Measurements from ENCODE around the gene EXOC2.
A peak's percentile ranks its signal among the peaks of the same experiment; 100 is the strongest.
"Not testable (repeated sequence)": the region's sequence is repeated elsewhere in the genome, so short reads cannot be mapped to it uniquely, and the experiment has no call there.

Gene EXOC2

GRCh38 chr6:703552-703951, 10.6 kb upstream of the EXOC2 start:
- TF ChIP-seq, protein P1, sequence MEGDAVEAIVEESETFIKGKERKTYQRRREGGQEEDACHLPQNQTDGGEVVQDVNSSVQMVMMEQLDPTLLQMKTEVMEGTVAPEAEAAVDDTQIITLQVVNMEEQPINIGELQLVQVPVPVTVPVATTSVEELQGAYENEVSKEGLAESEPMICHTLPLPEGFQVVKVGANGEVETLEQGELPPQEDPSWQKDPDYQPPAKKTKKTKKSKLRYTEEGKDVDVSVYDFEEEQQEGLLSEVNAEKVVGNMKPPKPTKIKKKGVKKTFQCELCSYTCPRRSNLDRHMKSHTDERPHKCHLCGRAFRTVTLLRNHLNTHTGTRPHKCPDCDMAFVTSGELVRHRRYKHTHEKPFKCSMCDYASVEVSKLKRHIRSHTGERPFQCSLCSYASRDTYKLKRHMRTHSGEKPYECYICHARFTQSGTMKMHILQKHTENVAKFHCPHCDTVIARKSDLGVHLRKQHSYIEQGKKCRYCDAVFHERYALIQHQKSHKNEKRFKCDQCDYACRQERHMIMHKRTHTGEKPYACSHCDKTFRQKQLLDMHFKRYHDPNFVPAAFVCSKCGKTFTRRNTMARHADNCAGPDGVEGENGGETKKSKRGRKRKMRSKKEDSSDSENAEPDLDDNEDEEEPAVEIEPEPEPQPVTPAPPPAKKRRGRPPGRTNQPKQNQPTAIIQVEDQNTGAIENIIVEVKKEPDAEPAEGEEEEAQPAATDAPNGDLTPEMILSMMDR (IDR thresholded peaks at IDR 0.05): no peak
- Histone ChIP-seq H3K4me3 (no peak overlapping the region), H3K27ac (no peak overlapping the region)
- DNase-seq (ENCODE audit: low spot score): no peak

DNA sequence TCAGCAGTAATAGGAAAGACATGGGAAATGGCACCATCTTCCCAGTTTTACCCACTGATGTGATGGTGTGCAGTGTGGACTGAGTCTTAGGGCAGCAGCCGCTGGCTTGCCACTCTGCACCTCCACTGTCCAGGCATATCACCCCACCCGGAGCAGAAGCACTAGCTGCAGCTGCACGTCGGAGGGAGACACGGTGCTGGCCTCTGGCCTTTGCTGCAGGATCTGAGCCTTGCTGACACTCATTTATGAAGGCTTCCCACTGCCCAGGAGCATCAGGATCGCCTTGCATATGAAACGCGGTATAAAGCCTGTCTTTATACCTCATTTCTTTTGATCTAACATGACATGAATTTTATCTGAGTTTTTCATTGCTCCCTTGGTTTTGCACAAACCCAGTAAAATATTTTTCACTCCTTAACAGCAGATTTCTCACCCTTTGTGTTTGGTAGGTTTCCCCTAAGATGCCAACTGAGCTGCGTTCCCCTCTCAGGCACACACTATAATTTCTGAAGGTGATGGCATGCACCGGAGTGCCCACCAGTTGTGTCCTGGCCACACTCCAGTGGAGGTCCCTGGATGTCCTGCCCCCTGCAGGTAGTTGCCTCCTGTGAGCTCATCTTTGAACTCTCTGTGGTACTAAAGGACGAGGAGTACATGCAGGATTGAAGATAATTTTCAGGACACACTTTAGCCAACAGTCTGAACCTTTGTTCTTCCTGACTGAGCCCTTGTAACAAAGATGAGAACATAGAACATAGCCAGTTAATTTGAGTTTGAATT, 9.0 kb upstream of the EXOC2 start:
- H3K27ac ChIP-seq: no peak overlapping the region
- DNase-seq (ENCODE audit: low spot score): no peak
- TF ChIP-seq, protein P1 (IDR thresholded peaks at IDR 0.05): no peak
- H3K4me3 ChIP-seq: no peak overlapping the region

DNA sequence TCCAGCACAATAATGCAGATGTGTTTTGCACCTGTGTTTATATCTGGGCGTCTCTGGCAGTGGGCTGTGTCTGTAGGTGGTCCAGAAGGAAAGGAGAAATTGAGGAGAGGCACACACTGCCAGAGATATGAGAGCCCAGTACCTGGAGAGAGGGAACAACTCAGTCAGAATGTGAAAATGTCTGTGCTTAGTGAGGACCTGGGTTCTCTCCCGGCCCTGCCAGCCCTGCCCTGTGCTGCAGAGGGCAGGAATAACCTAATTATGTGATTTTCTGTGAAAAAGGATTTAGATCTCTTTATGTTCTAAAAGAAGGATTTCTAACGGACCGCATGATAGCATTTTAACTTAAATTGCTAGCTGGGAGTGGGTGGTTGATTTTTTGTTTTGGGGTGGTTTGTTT, 8.3 kb upstream of the EXOC2 start:
- Histone ChIP-seq H3K4me3 (no peak overlapping the region), H3K27ac (no peak overlapping the region)
- DNase-seq (ENCODE audit: low spot score): no peak
- TF ChIP-seq, protein P1 (IDR thresholded peaks at IDR 0.05): no peak

DNA sequence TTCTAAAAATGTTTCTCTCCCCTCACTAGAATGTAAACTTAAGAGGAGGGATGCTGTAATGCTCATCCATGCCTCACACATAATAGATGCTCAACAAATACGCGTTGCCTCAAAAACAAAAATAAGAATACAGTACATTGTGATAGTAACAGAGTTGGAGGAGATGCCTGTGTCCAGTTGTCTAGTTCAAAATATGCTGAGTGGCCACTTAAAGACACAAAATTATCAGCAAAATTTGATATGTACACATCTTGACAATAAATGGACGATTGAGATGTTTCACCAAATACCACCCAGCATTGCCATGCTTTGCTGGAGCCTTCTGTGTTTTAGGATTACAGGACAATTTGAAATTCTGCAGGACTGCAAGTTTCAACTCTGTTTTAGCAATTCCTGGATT, 7.6 kb upstream of the EXOC2 start:
- DNase-seq (ENCODE audit: low spot score): no peak
- TF ChIP-seq, protein P1 (IDR thresholded peaks at IDR 0.05): no peak
- Histone ChIP-seq H3K27ac (no peak overlapping the region), H3K4me3 (no peak overlapping the region)

GRCh38 chr6:699319-699718, 6.4 kb upstream of the EXOC2 start:
- Histone ChIP-seq H3K27ac (no peak overlapping the region), H3K4me3 (no peak overlapping the region)
- DNase-seq (ENCODE audit: low spot score): no peak
- TF ChIP-seq, protein P1 (IDR thresholded peaks at IDR 0.05): no peak

- H3K4me3 ChIP-seq; DNase-seq (ENCODE audit: low spot score); H3K27ac ChIP-seq: not testable (repeated sequence)
Measured at GRCh38 chr6:694431-695126, 1.6 kb upstream of the EXOC2 start.

- DNase-seq (ENCODE audit: low spot score): no peak
- Histone ChIP-seq H3K4me3 (peak overlapping the region; percentile 99), H3K27ac (no peak overlapping the region)
Measured at GRCh38 chr6:693723-694009, 727 bp upstream of the EXOC2 start.

More at GRCh38 chr6:693723-694009, 727 bp upstream of the EXOC2 start:
- TF ChIP-seq, protein P1 (IDR thresholded peaks at IDR 0.05): no peak
